Stimulated activated CD8-positive, alpha-beta memory T cell treated with anti-CD3 and anti-CD28 coated beads, Interleukin-7, amount 100 ng/mL, for 1 hour (primary cell): Measurements from ENCODE around the gene SETD2.
"Not testable (repeated sequence)": the region's sequence is repeated elsewhere in the genome, so short reads cannot be mapped to it uniquely, and the experiment has no call there.

Experiments
- DNase-seq, 2 donors: peaks; one replicate each; pipeline ENCODE4 v3.0.0-alpha.2; 2020; ENCODE audit warnings: low read depth in 2 of 2

Gene SETD2, protein sequence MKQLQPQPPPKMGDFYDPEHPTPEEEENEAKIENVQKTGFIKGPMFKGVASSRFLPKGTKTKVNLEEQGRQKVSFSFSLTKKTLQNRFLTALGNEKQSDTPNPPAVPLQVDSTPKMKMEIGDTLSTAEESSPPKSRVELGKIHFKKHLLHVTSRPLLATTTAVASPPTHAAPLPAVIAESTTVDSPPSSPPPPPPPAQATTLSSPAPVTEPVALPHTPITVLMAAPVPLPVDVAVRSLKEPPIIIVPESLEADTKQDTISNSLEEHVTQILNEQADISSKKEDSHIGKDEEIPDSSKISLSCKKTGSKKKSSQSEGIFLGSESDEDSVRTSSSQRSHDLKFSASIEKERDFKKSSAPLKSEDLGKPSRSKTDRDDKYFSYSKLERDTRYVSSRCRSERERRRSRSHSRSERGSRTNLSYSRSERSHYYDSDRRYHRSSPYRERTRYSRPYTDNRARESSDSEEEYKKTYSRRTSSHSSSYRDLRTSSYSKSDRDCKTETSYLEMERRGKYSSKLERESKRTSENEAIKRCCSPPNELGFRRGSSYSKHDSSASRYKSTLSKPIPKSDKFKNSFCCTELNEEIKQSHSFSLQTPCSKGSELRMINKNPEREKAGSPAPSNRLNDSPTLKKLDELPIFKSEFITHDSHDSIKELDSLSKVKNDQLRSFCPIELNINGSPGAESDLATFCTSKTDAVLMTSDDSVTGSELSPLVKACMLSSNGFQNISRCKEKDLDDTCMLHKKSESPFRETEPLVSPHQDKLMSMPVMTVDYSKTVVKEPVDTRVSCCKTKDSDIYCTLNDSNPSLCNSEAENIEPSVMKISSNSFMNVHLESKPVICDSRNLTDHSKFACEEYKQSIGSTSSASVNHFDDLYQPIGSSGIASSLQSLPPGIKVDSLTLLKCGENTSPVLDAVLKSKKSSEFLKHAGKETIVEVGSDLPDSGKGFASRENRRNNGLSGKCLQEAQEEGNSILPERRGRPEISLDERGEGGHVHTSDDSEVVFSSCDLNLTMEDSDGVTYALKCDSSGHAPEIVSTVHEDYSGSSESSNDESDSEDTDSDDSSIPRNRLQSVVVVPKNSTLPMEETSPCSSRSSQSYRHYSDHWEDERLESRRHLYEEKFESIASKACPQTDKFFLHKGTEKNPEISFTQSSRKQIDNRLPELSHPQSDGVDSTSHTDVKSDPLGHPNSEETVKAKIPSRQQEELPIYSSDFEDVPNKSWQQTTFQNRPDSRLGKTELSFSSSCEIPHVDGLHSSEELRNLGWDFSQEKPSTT (N-terminal part only)

DNA sequence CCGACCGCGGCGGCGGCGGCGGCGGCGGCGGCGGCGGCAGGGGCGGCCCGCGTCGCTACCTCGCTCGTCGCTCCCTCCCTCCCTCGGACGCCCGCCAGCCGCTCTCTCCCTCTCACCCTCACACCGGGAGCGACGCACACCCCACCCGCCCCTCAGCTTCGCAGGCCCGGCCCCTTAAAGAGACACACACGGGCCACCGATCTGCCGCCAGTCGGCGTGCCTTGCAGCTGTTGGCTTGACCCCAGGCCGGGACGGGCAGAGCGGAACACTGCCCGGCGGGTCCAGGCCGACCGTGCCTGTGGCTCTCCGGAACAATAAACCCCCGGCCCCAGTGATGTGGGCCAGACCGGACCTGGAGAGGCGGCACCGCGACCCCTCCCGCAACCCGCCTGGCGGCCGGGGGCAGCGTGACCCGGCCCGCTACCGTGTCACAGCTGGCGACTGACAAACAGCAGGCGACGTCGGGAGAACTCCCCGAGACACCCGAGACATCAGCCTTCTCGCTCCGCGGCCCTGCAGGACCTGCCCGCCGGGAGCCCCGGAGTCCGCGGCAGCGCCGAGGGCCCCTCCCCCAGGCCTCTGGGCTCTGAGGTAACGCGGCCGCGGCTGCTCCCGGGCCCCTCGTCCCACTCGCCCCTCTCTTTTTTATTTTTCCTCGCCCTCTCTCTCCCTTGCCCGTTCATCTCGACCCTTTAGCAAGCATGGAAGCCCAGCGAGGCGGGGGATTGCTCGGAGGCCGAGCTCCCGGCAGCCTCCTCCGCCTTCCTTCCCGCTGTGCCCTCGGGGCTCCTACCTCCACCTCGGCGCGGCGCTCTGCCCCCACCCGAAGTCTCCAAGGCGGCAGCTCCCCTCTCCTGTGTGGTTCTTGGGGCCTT is at the start of gene SETD2:
Gene SETD2 (minus strand): TSS at position 107 of the 875 bp plus-strand sequence. CDS start 189 bp downstream, outside the sequence.
- DNase-seq, result peak; percentile 68 to 70

DNA sequence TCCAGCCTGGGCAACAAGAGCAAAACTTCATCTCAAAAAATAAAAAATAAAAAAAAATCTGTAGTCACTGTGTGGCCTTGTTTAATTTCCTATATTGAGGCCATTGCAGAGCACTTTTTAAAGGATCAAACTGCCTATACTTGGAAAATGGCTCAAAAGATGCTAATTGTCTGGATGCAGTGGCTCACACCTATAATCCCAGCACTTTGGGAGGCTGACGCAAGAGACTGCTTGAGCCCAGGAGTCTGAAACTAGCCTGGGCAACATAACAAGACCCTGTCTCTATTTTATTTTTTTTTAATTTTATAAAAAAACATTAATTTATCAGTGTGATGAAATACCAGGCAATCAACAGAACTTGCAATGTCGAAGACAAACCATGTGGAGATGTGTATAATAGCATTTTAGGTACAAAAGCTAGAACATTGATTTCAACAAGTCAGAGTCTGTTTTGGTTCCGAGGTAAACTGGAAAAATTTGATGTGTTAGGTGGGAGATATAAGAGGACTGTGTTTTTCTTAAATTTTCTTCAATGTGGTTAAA is 47.0 kb upstream of the SETD2 start:
- DNase-seq, result no peak

DNA sequence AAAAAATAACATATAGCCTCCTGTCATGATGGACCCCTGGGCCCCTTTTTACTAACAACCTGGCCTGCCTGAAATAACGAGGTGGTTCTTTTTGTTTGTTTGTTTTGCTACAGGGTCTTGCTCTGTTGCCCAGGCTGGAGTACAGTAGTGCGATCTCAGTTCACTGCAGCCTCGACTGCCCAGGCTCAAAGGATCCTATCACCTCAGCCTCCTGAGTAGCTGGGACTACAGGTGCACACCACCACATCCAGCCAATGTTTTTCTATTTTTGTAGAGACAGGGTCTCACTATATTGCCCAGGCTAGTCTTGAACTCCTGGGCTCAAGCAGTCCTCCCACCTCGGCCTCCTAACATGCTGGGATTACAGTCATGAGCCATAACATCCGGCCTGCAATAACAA is 42.1 kb upstream of the SETD2 start:
- not testable (repeated sequence) for DNase-seq

DNA sequence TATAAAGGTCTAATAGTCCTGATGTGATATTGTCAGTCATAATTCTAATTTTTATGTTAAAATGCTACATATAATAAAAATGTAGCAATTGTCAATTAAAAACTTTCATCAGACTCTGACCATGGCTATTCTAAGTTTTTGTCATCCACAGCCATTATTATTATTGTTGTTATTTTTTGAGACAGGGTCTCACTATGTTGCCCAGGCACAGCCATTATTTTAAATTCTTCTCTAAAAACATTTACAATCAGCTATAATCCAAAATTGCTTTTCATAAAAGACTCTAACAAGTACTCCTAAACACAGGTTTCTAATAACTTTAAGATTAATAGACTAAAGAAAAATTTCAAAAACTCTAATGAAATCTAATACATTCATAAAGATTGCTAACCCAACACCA is 41.0 kb upstream of the SETD2 start:
- DNase-seq, result no peak

DNA sequence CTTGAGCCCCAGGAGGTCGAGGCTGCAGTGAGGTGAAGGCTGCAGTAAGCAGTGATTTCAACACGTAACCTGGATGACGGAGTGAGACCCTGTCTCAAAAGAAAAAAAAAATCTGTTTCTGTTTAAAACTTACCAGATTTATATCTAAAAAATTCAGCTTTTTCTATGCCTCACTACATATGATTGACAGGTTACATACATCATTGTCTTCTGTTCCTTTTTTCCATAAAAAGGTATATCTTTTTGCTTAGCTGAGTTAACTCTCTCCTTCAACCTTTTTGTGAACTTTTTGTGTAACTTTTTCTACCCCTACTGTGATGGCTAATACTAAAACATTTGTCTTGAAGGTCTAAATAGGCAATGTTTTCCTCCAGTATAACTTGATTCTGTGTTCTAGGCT is 38.6 kb upstream of the SETD2 start:
- DNase-seq, result no peak

DNA sequence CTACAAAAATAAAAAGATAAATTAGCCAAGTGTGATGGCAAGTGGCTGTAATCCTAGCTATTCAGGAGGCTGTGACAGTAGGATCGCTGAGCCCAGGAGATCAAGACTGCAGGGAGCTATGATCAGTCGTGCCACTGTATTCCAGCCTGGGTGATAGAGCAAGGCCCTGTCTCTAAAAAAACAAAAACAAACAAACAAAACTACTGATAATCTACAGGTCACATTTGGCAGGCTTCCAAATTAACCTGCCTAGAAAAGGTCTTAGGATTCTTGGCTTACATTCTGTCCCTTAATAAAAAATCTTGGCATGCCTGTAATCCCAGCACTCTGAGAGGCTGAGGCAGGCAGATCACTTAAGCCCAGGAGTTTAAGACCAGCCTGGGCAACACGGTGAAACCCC is 33.4 kb upstream of the SETD2 start:
- no peak for DNase-seq

DNA sequence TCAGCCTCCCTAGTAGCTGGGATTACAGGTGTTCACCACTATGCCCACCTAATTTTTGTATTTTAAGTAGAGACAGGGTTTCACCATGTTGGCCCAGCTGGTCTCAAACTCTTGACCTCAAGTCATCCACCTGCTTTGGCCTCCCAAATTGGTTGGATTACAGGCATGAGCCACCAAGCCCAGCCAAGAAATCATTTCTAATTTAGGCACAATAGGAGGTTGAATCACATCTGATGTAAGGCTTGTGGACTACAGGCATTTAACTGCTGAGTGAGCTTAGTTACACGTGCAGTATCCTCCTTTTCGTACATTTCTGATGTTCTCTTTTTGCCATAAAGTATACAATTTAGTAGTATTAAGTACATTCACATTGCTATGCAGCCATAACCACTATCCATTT is 31.1 kb upstream of the SETD2 start:
- DNase-seq, result no peak

DNA sequence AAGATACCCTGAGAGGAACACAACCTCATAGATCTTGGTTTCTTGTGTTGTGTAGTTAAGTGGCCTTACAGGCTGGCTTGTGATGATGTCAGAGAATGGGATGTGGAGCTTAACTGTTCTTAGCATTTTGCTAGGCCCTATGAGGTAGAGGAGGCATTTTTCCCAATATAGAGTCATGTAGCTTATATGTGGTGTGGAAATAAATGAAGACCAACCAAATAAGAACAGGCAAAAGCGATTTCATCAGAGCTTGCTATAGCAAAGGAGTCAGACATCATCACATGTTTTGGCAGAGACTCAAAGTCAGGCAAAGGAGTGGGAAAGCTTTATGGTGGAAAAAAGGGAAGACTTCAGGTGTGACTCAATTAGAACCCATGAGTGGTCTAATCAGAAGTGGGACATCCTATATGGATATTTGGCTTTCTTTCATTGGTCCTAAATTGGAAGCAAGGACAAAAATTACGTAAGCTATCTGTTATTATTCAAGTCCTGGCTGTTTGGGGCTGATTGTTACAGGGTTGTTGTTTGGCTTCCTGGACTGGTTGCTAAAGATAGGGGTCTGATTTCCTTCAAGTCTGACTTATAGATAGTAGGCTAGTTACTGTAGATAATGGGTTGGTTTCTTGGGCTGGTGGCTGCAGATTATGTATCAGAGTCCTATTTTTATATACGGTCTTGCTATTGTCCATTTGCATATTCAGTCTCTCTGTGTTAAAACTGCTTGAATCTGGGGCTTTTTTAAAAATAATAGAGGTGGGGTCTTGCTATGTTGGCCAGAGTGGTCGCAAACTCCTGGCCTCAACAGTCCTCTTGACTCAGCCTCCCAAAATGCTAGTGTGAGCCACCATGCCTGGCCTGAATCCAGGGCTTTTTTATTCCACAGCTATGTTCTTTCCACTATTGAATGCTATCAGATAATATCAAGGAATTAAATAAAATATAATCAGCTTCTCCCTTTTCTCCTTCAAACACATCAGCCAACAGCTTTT is 30.3 kb upstream of the SETD2 start:
- no peak for DNase-seq

DNA sequence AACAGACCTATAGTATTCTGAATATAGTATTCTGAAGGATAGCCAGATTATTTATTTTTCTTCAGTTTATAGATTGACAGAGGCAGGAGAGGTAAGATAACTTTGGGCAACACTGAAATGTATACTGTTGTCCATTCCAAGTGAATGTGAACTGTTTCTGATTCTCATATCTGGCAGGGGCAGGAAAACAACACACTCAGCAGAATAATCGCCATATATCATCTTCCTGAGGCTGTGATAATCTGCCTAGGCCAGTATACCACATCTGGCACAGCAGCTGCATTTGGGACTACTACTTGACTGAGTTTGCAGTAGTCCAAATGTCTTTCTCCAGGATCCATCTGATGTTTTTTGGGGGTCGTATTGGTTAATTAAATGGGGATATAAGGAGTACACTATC is 22.4 kb upstream of the SETD2 start:
- no peak for DNase-seq

DNA sequence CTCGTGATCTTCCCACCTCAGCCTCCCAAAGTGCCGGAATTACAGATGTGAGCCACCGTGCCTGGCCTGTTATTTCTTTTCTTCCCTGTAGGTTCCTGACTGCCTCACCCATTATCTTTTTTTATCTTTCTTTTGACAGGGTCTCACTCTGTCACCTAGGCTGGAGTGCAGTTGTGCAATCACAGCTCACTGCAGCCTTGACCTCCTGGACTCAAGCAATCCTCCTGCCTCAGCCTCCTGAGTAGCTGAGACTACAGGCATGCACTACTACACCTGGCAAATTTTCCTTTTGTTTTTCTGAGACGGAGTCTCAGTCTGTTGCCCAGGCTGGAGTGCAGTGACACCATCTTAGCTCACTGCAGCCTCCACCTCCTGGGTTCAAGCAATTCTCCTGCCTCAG is 17.8 kb upstream of the SETD2 start:
- not testable (repeated sequence) for DNase-seq

DNA sequence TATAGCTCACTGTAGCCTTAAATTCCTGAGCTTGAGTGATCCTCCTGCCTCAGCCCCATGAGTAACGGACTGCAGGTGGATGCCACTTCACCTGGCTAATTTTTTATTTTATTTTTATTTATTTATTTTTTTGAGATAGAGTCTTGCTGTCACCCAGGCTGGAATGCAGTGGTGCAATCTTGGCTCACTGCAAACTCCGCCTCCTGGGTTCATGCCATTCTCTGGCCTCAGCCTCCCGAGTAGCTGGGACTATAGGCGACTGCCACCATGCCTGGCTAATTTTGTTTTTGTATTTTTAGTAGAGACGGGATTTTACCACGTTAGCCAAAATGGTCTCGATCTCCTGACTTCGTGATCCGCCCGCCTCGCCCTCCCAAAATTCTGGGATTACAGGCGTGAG is 16.1 kb upstream of the SETD2 start:
- not testable (repeated sequence) for DNase-seq

DNA sequence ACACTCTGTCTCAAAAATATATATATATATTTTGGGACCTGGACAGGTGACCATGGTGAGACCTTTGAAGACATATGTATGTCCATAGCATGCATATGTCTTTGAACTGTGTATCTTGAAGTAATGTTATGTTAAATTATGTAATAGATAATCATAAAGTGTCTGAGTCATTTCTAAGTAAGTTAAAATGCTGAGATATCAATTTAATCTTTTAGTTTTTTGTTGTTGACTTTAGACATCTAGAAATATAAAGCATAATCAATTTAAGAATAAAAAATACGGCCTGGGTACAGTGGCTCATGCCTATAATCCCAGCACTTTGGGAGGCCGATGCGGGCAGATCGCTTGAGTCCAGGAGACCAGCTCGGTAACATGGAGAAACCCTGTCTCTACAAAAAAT is 12.7 kb upstream of the SETD2 start:
- DNase-seq, result no peak

DNA sequence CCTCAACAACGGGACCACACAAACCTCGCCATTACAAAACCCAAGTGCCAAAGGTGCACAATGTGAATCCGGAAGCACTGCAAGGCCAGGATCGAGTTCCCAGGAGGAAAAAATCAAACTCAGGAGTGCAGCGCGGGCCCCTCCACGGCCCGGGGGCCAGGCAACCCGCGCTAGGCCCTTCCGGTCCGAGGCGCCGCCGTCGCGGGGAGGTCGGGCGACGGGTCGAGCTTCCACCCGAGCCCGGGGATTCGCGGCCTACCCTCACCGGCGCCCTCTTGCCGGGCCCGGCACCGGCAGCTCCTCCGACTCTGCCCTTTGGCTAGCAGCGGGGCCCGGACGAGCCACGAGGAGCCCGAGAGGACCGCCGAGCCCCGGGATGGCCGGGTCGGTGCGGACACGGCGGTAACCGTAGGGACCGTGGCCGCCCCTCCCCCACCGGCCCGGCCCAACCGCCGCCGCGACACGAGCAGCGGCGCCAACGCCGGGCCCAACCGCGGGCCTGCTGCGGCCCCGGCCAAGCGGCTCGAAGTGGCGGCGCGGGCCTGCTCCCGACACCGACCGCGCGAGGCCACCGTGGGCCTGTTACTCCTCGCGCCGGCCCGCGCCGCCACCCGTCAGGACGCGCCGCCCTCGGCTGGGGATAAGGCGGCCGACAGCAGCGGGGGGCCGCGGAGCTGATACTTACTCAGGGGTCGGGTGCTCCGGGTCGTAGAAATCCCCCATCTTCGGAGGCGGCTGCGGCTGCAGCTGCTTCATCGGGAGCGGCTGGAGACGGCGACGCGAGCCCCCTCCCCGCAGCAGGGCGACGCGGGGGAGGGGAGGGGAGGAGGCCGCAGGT is 525 bp downstream of the SETD2 start:
- peak; percentile 23 to 34 for DNase-seq

DNA sequence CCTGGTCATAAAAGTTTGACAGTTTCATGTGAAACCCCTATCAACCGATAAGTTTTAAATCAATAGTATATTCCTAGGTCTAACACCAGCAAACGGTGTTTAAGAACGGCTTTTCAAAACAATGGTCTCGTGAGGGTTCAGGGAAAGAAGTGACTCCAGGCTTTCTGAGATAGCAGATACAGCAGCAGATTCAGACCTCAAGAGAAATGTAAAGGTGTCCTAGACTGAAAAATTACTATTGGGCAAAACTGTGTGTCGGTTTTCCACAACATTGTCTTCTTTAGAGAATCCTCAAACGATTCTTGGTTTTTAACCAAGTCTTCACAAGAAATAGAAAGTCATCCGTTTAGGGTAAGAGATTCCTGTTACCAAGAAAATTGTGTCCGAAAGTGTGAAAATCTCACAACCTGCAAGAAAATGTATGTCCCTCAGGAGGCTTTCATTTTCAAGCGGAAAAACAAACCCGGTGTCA is 1.2 kb downstream of the SETD2 start:
- no peak for DNase-seq

DNA sequence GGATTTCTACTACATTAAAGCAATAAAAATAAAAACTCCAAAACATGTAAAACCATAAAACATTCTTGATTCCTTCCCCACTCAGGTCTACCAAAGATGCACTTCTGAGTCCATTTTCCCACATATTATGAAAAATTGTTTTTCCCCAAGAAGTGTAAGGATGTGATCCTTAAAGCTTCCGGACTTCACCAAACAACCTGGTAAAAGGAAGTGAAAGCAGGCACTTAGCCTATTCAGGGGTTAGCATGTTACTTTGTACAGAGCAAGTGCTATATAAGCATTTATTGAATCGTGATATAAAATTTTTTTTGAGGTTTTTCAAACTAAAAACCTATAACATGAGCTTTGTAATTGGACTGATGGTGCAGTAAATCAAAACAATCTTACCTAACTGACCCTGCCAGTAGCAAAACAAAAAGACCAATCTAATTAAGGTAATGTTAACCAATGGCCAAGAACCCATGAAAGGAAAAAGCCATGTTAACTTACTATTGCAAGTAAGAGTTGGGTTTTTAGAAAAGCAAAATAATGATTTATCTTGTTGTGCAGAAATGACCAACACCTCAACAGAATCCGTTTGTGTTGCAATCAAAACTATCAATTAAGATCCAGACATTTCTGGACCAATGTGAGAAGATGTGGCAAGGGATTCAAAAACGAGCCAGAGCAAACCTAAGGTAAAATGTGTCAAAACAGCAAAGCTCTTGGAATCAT is 1.8 kb downstream of the SETD2 start:
- no peak for DNase-seq

DNA sequence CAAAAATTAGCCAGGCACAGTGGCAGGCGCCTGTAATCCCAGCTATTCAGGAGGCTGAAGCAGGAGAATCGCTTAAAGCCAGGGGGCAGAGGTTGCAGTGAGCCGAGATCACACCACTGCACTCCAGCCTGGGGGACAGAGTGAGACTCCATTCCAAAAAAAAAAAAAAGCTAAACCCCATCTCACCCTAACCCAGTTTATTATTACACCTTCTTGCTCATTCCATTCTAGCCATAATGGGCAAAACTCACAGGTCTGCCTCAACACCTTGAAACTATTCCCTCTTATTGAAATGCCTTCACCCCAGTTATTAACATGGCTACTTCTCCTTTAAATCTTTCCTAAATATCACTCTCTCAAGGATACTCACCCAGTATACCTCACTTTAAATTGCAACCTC is 4.1 kb downstream of the SETD2 start:
- no peak for DNase-seq

DNA sequence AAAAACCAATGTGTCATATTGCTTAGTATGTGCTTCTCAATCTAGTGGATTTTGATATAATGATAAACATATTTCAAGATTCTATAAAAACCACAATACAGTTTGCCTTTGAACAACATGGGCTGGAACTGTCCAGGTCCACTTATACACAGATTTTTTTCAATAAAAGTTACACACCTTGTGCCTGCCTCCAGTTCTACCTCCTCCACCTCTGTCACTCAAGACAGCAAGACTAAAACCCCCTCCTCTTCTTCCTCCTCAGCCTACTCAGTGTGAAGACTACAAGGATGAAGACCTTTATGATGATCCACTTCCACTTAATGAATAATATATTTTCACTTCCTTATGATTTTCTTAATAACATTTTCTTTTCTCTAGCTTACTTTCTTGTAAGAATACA is 5.7 kb downstream of the SETD2 start:
- no peak for DNase-seq

DNA sequence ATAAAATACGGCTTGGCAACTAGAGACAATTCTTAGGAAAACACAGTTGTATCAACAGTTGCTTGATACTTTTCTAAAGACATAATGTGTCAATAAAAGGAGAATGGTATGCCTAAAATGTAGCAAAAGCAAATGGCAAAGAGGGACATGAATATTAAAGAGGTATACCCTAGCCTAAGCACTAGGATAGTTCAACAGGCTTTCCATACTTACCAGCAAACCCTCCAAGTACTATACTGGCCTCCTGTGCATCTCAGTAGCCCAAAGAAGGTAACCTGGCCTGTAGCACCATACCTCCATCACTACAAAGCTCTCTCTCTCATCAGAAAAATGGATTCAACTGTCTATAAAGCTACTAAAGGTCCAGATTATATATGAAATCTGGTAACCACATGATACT is 7.5 kb downstream of the SETD2 start:
- DNase-seq, result no peak
